HEK293T (cell line): ENCODE data around the gene PTH2.

Experiments used
- SP1 ChIP-seq: fragments of 450-650 bp; IDR thresholded peaks from 2 replicates; pipeline ENCODE4 v1.6.1; 2017
- TARDBP ChIP-seq: fragments of 450-650 bp; IDR thresholded peaks from 2 replicates; pipeline ENCODE4 v1.6.1; 2016

DNA sequence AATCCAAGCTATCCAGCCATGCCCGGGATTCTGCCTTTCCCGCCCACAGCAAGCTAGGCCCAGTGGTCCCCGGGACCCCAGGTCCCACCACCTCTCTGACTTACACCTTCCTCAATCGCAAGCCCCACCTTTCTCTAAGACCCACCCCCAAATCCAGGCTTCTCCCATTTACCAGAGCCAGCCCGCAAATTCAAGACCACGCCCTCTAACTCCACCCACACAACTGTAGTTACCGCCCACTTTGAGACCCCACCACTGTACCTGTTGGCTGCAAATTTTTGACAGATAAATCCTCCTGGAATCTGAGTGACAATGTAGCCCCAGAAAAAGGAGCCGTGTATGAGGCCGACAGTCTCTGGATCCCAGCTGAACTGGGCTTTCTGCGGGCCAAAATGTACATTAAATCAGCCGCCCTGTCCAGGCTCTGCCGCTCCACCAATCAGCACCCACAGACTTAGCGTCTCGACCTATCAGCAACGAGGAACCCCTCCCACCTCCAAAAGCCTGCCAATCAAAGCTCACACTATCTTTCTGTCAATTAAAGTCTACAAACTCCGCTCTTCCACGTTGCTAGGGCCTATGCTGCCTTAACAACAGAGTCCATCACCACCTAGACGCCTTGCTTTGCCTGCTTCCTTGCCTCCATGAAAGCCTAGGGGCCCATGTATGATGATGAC is 11.8 kb upstream of the PTH2 start:
- TF ChIP-seq SP1 (no peak), TARDBP (no peak)
